GM19467 (cell line): Measurements from ENCODE around the gene MS4A3.
"Not testable (repeated sequence)": the region's sequence is repeated elsewhere in the genome, so short reads cannot be mapped to it uniquely, and the experiment has no call there.

ENCODE experiments used
- ATAC-seq: cut with Tn5 transposase; IDR thresholded peaks from one replicate; pipeline ENCODE4 v1.9.1; 2021; ENCODE audit warnings: mild to moderate bottlenecking, moderate library complexity; ENCODE audit not compliant: unreplicated experiment

The MS4A3 gene

GRCh38 chr11:60056349-60056969, at the start of gene MS4A3:
TSS of gene MS4A3 (plus strand) at chr11:60056665. CDS start at chr11:60061161, 4,496 bp downstream.
- no peak for ATAC-seq

GRCh38 chr11:60016881-60017280, 39.6 kb upstream of the MS4A3 start, which contains the start of gene OOSP4B:
TSS of gene OOSP4B (plus strand) at chr11:60017181.
- no peak for ATAC-seq

- ATAC-seq, result no peak
Measured at GRCh38 chr11:60018058-60018457, 38.4 kb upstream of the MS4A3 start.

GRCh38 chr11:60020376-60020775, 36.1 kb upstream of the MS4A3 start:
- not testable (repeated sequence) for ATAC-seq

- no peak for ATAC-seq
Measured at GRCh38 chr11:60029015-60029632, 27.3 kb upstream of the MS4A3 start.

- ATAC-seq, result no peak
Measured at GRCh38 chr11:60040109-60040508, 16.4 kb upstream of the MS4A3 start, which contains the start of gene OOSP2. TSS of gene OOSP2 (plus strand) at chr11:60040409. CDS start at chr11:60040460, 51 bp downstream.

GRCh38 chr11:60050422-60050821, 6.0 kb upstream of the MS4A3 start:
- not testable (repeated sequence) for ATAC-seq

- not testable (repeated sequence) for ATAC-seq
Measured at GRCh38 chr11:60050839-60051238, 5.6 kb upstream of the MS4A3 start.

GRCh38 chr11:60059052-60059451, 2.6 kb downstream of the MS4A3 start:
- ATAC-seq, result no peak

- ATAC-seq, result no peak
Measured at GRCh38 chr11:60059521-60060240, 3.2 kb downstream of the MS4A3 start.

GRCh38 chr11:60064111-60064510, 7.6 kb downstream of the MS4A3 start:
- no peak for ATAC-seq

- ATAC-seq, result no peak
Measured at GRCh38 chr11:60065801-60066200, 9.3 kb downstream of the MS4A3 start.

GRCh38 chr11:60069450-60069849, 13.0 kb downstream of the MS4A3 start:
- no peak for ATAC-seq

GRCh38 chr11:60071644-60072043, 15.2 kb downstream of the MS4A3 start:
- not testable (repeated sequence) for ATAC-seq

- no peak for ATAC-seq
Measured at GRCh38 chr11:60077216-60077817, 20.9 kb downstream of the MS4A3 start.

GRCh38 chr11:60077981-60078380, 21.5 kb downstream of the MS4A3 start:
- ATAC-seq, result no peak

GRCh38 chr11:60078745-60079144, 22.3 kb downstream of the MS4A3 start:
- no peak for ATAC-seq

GRCh38 chr11:60080535-60080934, 24.1 kb downstream of the MS4A3 start:
- no peak for ATAC-seq

GRCh38 chr11:60084631-60085273, 28.3 kb downstream of the MS4A3 start:
- no peak for ATAC-seq

GRCh38 chr11:60085909-60086308, 29.4 kb downstream of the MS4A3 start:
- ATAC-seq, result no peak

GRCh38 chr11:60087239-60087638, 30.8 kb downstream of the MS4A3 start:
- ATAC-seq, result no peak
